Keratinocyte (primary cell): ENCODE measurements around the gene TLK1. TPM values are rescaled to one million over a fixed set of nuclear protein-coding genes. Genes with fewer than 3 reads are reported as not detected.

Experiments
- DNase-seq: peaks from one replicate; pipeline ENCODE4 v3.0.0-alpha.2; 2011; ENCODE audit warnings: low read depth, missing footprints, low spot score
- FAIRE-seq: peaks from 2 replicates; lab custom pipeline; 2011; peaks lifted over from hg19 to GRCh38; lab: Jason Lieb, UNC
- H2AFZ ChIP-seq: 2 replicates; pipeline ENCODE4 v1.6.0; 2012; ENCODE audit warnings: low read length, control low read depth, inconsistent platforms; ENCODE audit not compliant: control insufficient read depth
- H3K27ac ChIP-seq: 2 replicates; pipeline ENCODE4 v1.5.1; 2011; ENCODE audit warnings: low read length; ENCODE audit not compliant: control insufficient read depth, insufficient read depth
- H3K27me3 ChIP-seq: 3 replicates; pipeline ENCODE4 v1.6.0; 2011; ENCODE audit warnings: low read length; ENCODE audit not compliant: control insufficient read depth, insufficient read depth; ENCODE audit errors: extremely low read depth
- H3K36me3 ChIP-seq, 2 experiments: 2 replicates in 1 of 2; 3 replicates in 1 of 2; pipeline ENCODE4 v1.5.1; 2011; ENCODE audit warnings: low read length in 2 of 2, mild to moderate bottlenecking in 1 of 2; ENCODE audit not compliant: control insufficient read depth in 2 of 2, insufficient read depth in 2 of 2; ENCODE audit errors: extremely low read depth in 1 of 2
- H3K4me1 ChIP-seq: 3 replicates; pipeline ENCODE4 v1.5.1; 2011; ENCODE audit warnings: low read length; ENCODE audit not compliant: control insufficient read depth, insufficient read depth; ENCODE audit errors: extremely low read depth
- H3K4me2 ChIP-seq: 3 replicates; pipeline ENCODE4 v1.6.0; 2011; ENCODE audit warnings: low read depth, low read length; ENCODE audit not compliant: control insufficient read depth, insufficient read depth; ENCODE audit errors: extremely low read depth
- H3K4me3 ChIP-seq, 3 experiments: fragments of 200-600 bp in 1 of 3; sonication (generic) in 1 of 3; 2 replicates in 2 of 3; 3 replicates in 1 of 3; pipeline ENCODE4 v1.5.1; 2011 to 2016; ENCODE audit warnings: low read length in 3 of 3, mild to moderate bottlenecking in 3 of 3, control low read depth in 2 of 3, inconsistent platforms in 1 of 3, low read depth in 1 of 3, mixed read lengths in 1 of 3, mixed run types in 1 of 3, moderate library complexity in 1 of 3; ENCODE audit not compliant: control insufficient read depth in 2 of 3, insufficient read depth in 2 of 3; ENCODE audit errors: extremely low read depth in 1 of 3
- H3K79me2 ChIP-seq: 2 replicates; pipeline ENCODE4 v1.6.0; 2012; ENCODE audit warnings: low read length; ENCODE audit not compliant: control insufficient read depth, insufficient read depth
- H3K9ac ChIP-seq: 3 replicates; pipeline ENCODE4 v1.6.0; 2011; ENCODE audit warnings: low read length; ENCODE audit not compliant: control insufficient read depth, insufficient read depth; ENCODE audit errors: extremely low read depth
- H3K9me1 ChIP-seq: 3 replicates; pipeline ENCODE4 v1.6.0; 2011; ENCODE audit warnings: low read length; ENCODE audit not compliant: control insufficient read depth, insufficient read depth; ENCODE audit errors: extremely low read depth
- H3K9me3 ChIP-seq: 2 replicates; pipeline ENCODE4 v1.5.1; 2012; ENCODE audit warnings: low read depth, low read length; ENCODE audit not compliant: control insufficient read depth
- H4K20me1 ChIP-seq: 3 replicates; pipeline ENCODE4 v1.6.0; 2011; ENCODE audit warnings: low read length; ENCODE audit not compliant: control insufficient read depth, insufficient read depth; ENCODE audit errors: extremely low read depth
- EZH2 ChIP-seq: IDR thresholded peaks from one replicate; pipeline ENCODE4 v1.6.1; 2012; ENCODE audit warnings: inconsistent platforms, mild to moderate bottlenecking, low read length, moderate library complexity
- dilution Hi-C: fragments of 300-500 bp; cut with MboI; formaldehyde crosslinking; loops from one replicate; pipeline ENCODE4 v1.7.0; 2020; ENCODE audit warnings: low sequenced_read_pairs; ENCODE audit not compliant: extremely low pct_ligation_motif_present
- polyA plus RNA-seq, 5 experiments: library from polyadenylated mRNA; depleted of rRNA in 3 of 5; stranded (reverse) in 3 of 5; stranded (forward) in 1 of 5; unstranded in 1 of 5; fragments of >200 nt; gene quantifications; 1 replicate in 1 of 5; 2 replicates in 3 of 5; 3 replicates in 1 of 5; pipeline versions ENCODE4 v1.2.1 to v1.2.3, GENCODE V29; 2011 to 2012; ENCODE audit warnings: missing spikeins in 2 of 5, low read depth in 1 of 5, low replicate concordance in 1 of 5
- TF ChIP-seq, protein P1 (sequence below), 3 experiments: IDR thresholded peaks in 1 of 3; conservative IDR thresholded peaks in 1 of 3; optimal IDR thresholded peaks in 1 of 3; 2 replicates in 2 of 3; 3 replicates in 1 of 3; pipeline versions ENCODE3 to v1.5.1; 2011; ENCODE audit warnings: low read length in 3 of 3, mild to moderate bottlenecking in 3 of 3, moderate library complexity in 2 of 3, control low read depth in 1 of 3, inconsistent platforms in 1 of 3; ENCODE audit not compliant: insufficient read depth in 2 of 3; ENCODE audit errors: extremely low read depth in 1 of 3

The TLK1 gene
- polyA plus RNA-seq, 1 donor (not counting 4 experiments of a cell fraction or from before 2014, with no cell fraction given) = 14.7 TPM

GRCh38 chr2:171066110-171066509 lies 94.6 kb downstream of the TLK1 start:
- DNase-seq = no peak
- Histone ChIP-seq H3K79me2 (peaks cover 12% of the 10 kb centered on the region), H3K27ac (no peak overlapping the region), H3K27me3 (no peaks in the 10 kb centered on the region), H3K9ac (no peak overlapping the region), H3K4me1 (peaks cover 7% of the 10 kb centered on the region), H2AFZ (no peak overlapping the region), H4K20me1 (no peaks in the 10 kb centered on the region), H3K9me1 (no peaks in the 10 kb centered on the region), H3K9me3 (no peaks in the 10 kb centered on the region), H3K36me3 (no peaks in the 10 kb centered on the region), H3K4me3 (no peak overlapping the region), H3K4me2 (no peak overlapping the region)
- no peak for FAIRE-seq
- TF ChIP-seq EZH2 = no peak
- TF ChIP-seq, protein P1, sequence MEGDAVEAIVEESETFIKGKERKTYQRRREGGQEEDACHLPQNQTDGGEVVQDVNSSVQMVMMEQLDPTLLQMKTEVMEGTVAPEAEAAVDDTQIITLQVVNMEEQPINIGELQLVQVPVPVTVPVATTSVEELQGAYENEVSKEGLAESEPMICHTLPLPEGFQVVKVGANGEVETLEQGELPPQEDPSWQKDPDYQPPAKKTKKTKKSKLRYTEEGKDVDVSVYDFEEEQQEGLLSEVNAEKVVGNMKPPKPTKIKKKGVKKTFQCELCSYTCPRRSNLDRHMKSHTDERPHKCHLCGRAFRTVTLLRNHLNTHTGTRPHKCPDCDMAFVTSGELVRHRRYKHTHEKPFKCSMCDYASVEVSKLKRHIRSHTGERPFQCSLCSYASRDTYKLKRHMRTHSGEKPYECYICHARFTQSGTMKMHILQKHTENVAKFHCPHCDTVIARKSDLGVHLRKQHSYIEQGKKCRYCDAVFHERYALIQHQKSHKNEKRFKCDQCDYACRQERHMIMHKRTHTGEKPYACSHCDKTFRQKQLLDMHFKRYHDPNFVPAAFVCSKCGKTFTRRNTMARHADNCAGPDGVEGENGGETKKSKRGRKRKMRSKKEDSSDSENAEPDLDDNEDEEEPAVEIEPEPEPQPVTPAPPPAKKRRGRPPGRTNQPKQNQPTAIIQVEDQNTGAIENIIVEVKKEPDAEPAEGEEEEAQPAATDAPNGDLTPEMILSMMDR (optimal IDR thresholded peaks at IDR 0.05 in 1 of 3, IDR thresholded peaks at IDR 0.05 in 1 of 3, conservative IDR thresholded peaks at IDR 0.05 in 1 of 3; ENCODE audit: extremely low read depth in 1 of 3, insufficient read depth in 2 of 3, low read length in 3 of 3) = no peak
- dilution Hi-C loops = no loop called here

DNA sequence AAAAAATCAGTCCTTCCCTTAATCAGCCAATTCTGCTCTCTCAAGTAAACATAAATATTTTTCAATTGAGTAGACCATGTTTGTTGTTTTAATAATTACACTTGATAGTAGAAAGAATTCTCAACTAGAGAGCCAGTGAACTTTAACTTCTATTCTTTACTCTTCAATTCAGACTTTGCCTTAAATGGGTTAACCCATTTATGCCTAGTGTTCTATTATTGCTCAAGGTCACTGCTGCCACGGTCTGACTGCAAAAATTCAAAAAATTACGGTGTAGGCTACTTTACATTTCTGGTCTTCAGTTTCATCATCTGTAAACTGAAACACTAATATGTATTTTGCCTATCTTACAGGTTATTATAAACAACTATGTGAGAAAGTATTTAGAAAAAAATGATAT lies 103.1 kb downstream of the TLK1 start:
- peaks cover 6% of the 10 kb centered on the region for H3K79me2 ChIP-seq
- H3K36me3 ChIP-seq = peaks cover 3 to 4% of the 10 kb centered on the region in 2 experiments
- no peak overlapping the region for H2AFZ ChIP-seq
- H3K27ac ChIP-seq = no peak overlapping the region
- dilution Hi-C loops = no loop called here
- H3K4me3 ChIP-seq = no peak overlapping the region
- H3K9ac ChIP-seq = no peak overlapping the region
- H3K27me3 ChIP-seq = no peaks in the 10 kb centered on the region
- H3K4me1 ChIP-seq = no peaks in the 10 kb centered on the region
- FAIRE-seq = no peak
- H3K4me2 ChIP-seq = no peak overlapping the region
- H3K9me3 ChIP-seq = no peaks in the 10 kb centered on the region
- TF ChIP-seq, protein P1 (optimal IDR thresholded peaks at IDR 0.05 in 1 of 3, IDR thresholded peaks at IDR 0.05 in 1 of 3, conservative IDR thresholded peaks at IDR 0.05 in 1 of 3; ENCODE audit: extremely low read depth in 1 of 3, insufficient read depth in 2 of 3, low read length in 3 of 3) = no peak
- no peak for TF ChIP-seq EZH2
- H4K20me1 ChIP-seq = no peaks in the 10 kb centered on the region
- no peaks in the 10 kb centered on the region for H3K9me1 ChIP-seq
- DNase-seq = no peak
